ENCODE data around the gene TMEM39B.
A peak's percentile ranks its signal among the peaks of the same experiment; 100 is the strongest.
"Not testable (repeated sequence)": the region's sequence is repeated elsewhere in the genome, so short reads cannot be mapped to it uniquely, and the experiment has no call there.

Gene TMEM39B

GRCh38 chr1:32111789-32112188, 39.0 kb downstream of the TMEM39B start:
- DNase-seq (ENCODE audit: low read depth in 2 of 3, low spot score in 1 of 3) = no peak

GRCh38 chr1:32112806-32113375, 40.2 kb downstream of the TMEM39B start:
- peak in 1 of 3 donors; percentile 7 for DNase-seq (ENCODE audit: low read depth in 2 of 3, low spot score in 1 of 3)

- DNase-seq (ENCODE audit: low read depth in 2 of 3, low spot score in 1 of 3) = not testable (repeated sequence)
Observed at GRCh38 chr1:32113436-32113835, 40.7 kb downstream of the TMEM39B start.

- DNase-seq (ENCODE audit: low read depth in 2 of 3, low spot score in 1 of 3) = no peak
Observed at GRCh38 chr1:32114420-32114819, 41.7 kb downstream of the TMEM39B start.

- no peak for DNase-seq (ENCODE audit: low read depth in 2 of 3, low spot score in 1 of 3)
Observed at GRCh38 chr1:32115496-32115895, 42.8 kb downstream of the TMEM39B start.

- no peak for DNase-seq (ENCODE audit: low read depth in 2 of 3, low spot score in 1 of 3)
Observed at GRCh38 chr1:32116531-32116930, 43.8 kb downstream of the TMEM39B start.

- DNase-seq (ENCODE audit: low read depth in 2 of 3, low spot score in 1 of 3) = no peak
Observed at GRCh38 chr1:32122151-32122550, 49.4 kb downstream of the TMEM39B start.

GRCh38 chr1:32123361-32123760, 50.6 kb downstream of the TMEM39B start:
- DNase-seq (ENCODE audit: low read depth in 2 of 3, low spot score in 1 of 3) = not testable (repeated sequence)

- DNase-seq (ENCODE audit: low read depth in 2 of 3, low spot score in 1 of 3) = no peak
Observed at GRCh38 chr1:32125313-32125712, 52.6 kb downstream of the TMEM39B start.

GRCh38 chr1:32126770-32127169, 54.0 kb downstream of the TMEM39B start:
- DNase-seq (ENCODE audit: low read depth in 2 of 3, low spot score in 1 of 3) = no peak

- no peak for DNase-seq (ENCODE audit: low read depth in 2 of 3, low spot score in 1 of 3)
Observed at GRCh38 chr1:32127409-32128198, 54.9 kb downstream of the TMEM39B start.

- DNase-seq (ENCODE audit: low read depth in 2 of 3, low spot score in 1 of 3) = no peak
Observed at GRCh38 chr1:32128479-32128878, 55.7 kb downstream of the TMEM39B start.

GRCh38 chr1:32128964-32129363, 56.2 kb downstream of the TMEM39B start:
- no peak for DNase-seq (ENCODE audit: low read depth in 2 of 3, low spot score in 1 of 3)

GRCh38 chr1:32133950-32134280, 61.2 kb downstream of the TMEM39B start:
- not testable (repeated sequence) for DNase-seq (ENCODE audit: low read depth in 2 of 3, low spot score in 1 of 3)

- DNase-seq (ENCODE audit: low read depth in 2 of 3, low spot score in 1 of 3) = no peak
Observed at GRCh38 chr1:32137111-32137510, 64.4 kb downstream of the TMEM39B start.

GRCh38 chr1:32138965-32139364, 66.2 kb downstream of the TMEM39B start:
- DNase-seq (ENCODE audit: low read depth in 2 of 3, low spot score in 1 of 3) = no peak

- no peak for DNase-seq (ENCODE audit: low read depth in 2 of 3, low spot score in 1 of 3)
Observed at GRCh38 chr1:32142446-32143301, 69.9 kb downstream of the TMEM39B start.

- DNase-seq (ENCODE audit: low read depth in 2 of 3, low spot score in 1 of 3) = not testable (repeated sequence)
Observed at GRCh38 chr1:32143302-32143695, 70.6 kb downstream of the TMEM39B start.

- DNase-seq (ENCODE audit: low read depth in 2 of 3, low spot score in 1 of 3) = no peak
Observed at GRCh38 chr1:32144033-32144432, 71.3 kb downstream of the TMEM39B start.

- not testable (repeated sequence) for DNase-seq (ENCODE audit: low read depth in 2 of 3, low spot score in 1 of 3)
Observed at GRCh38 chr1:32147799-32148198, 75.1 kb downstream of the TMEM39B start.

GRCh38 chr1:32150847-32151246, 78.1 kb downstream of the TMEM39B start:
- no peak for DNase-seq (ENCODE audit: low read depth in 2 of 3, low spot score in 1 of 3)

- no peak for DNase-seq (ENCODE audit: low read depth in 2 of 3, low spot score in 1 of 3)
Observed at GRCh38 chr1:32151319-32151787, 78.6 kb downstream of the TMEM39B start.

Data from stimulated activated CD4-positive, alpha-beta T cell treated with anti-CD3 and anti-CD28 coated beads, Interleukin-12 subunit alpha, Interleukin-12 subunit beta, amount 100 ng/mL, for 48 hours (primary cell).